SW480 (cell line): ENCODE data around the gene ZBTB37.
"Not testable (repeated sequence)": the region's sequence is repeated elsewhere in the genome, so short reads cannot be mapped to it uniquely, and the experiment has no call there.

Source experiments
- DNase-seq: peaks from one replicate; pipeline ENCODE4 v3.0.0-alpha.2; 2016; ENCODE audit warnings: low spot score

The ZBTB37 gene

GRCh38 chr1:173913111-173913510 lies 44.9 kb downstream of the ZBTB37 start:
- DNase-seq: no peak

- DNase-seq: peak; percentile 47
Observed at GRCh38 chr1:173914366-173914871, 46.2 kb downstream of the ZBTB37 start.

GRCh38 chr1:173915596-173915995 lies 47.4 kb downstream of the ZBTB37 start:
- DNase-seq: no peak

GRCh38 chr1:173916667-173917066 lies 48.5 kb downstream of the ZBTB37 start:
- DNase-seq: no peak

- DNase-seq: no peak
Observed at GRCh38 chr1:173917149-173917548, 49.0 kb downstream of the ZBTB37 start, which contains the start of gene SERPINC1. Gene SERPINC1 (minus strand): TSS chr1:173917327. CDS start chr1:173917259, 68 bp downstream.

GRCh38 chr1:173917635-173918493 lies 49.7 kb downstream of the ZBTB37 start:
- DNase-seq: no peak

GRCh38 chr1:173920861-173921260 lies 52.7 kb downstream of the ZBTB37 start:
- no peak for DNase-seq

GRCh38 chr1:173925306-173926242 lies 57.4 kb downstream of the ZBTB37 start:
- DNase-seq: no peak

- not testable (repeated sequence) for DNase-seq
Observed at GRCh38 chr1:173930541-173930940, 62.4 kb downstream of the ZBTB37 start.

GRCh38 chr1:173934440-173934839 lies 66.3 kb downstream of the ZBTB37 start:
- DNase-seq: no peak

GRCh38 chr1:173937062-173937461 lies 68.9 kb downstream of the ZBTB37 start:
- no peak for DNase-seq

GRCh38 chr1:173946380-173946921 lies 78.3 kb downstream of the ZBTB37 start:
- no peak for DNase-seq

GRCh38 chr1:173948594-173948993 lies 80.4 kb downstream of the ZBTB37 start:
- DNase-seq: no peak
